ENCODE data around the gene ASXL2.

GRCh38 chr2:25685741-25686140 is 192.5 kb downstream of the ASXL2 start:
- no peak for TF ChIP-seq EGR1 (IDR thresholded peaks at IDR 0.05)
- no peak for TF ChIP-seq YY1 (IDR thresholded peaks at IDR 0.05; ENCODE audit: low read depth)
